ENCODE data around the gene ABHD2.

Gene ABHD2

DNA sequence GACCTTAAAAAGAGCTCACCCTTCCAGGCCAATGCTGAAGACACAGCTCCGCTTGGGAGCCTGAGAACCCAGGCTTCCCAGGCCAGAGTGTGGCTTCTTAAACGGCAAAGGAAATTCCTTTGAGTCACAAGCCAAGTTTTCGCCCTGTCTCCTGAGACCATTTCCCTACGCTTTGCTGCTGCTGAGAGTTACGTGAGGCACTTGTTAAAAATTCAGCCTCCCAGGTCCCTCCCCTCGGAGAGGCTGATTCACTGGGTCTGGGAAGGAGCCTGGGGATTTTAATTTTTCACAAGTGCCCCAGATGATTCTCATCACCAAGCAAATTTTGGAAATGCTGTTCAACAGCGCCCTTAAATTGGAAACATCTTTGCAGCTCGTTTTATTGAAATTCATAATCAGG is 107.6 kb downstream of the ABHD2 start:
- TF ChIP-seq CTCF (IDR thresholded peaks at IDR 0.05) = no peak
- Histone ChIP-seq H3K4me3 (no peak overlapping the region), H3K27ac (peak overlapping the region; percentile 30 to 90)
- peak; percentile 81 for DNase-seq (ENCODE audit: low spot score)

GRCh38 chr15:89196241-89196640 is 108.0 kb downstream of the ABHD2 start:
- peak overlapping the region; percentile 30 to 90 for H3K27ac ChIP-seq
- no peak for TF ChIP-seq CTCF (IDR thresholded peaks at IDR 0.05)

GRCh38 chr15:89196994-89197393 is 108.7 kb downstream of the ABHD2 start:
- Histone ChIP-seq H3K4me3 (no peak overlapping the region), H3K27ac (peak overlapping the region; percentile 14 to 90)
- TF ChIP-seq CTCF (IDR thresholded peaks at IDR 0.05) = no peak
- no peak for DNase-seq (ENCODE audit: low spot score)

More at GRCh38 chr15:89196241-89196640, 108.0 kb downstream of the ABHD2 start:
- DNase-seq (ENCODE audit: low spot score) = no peak
- H3K4me3 ChIP-seq = no peak overlapping the region

DNA sequence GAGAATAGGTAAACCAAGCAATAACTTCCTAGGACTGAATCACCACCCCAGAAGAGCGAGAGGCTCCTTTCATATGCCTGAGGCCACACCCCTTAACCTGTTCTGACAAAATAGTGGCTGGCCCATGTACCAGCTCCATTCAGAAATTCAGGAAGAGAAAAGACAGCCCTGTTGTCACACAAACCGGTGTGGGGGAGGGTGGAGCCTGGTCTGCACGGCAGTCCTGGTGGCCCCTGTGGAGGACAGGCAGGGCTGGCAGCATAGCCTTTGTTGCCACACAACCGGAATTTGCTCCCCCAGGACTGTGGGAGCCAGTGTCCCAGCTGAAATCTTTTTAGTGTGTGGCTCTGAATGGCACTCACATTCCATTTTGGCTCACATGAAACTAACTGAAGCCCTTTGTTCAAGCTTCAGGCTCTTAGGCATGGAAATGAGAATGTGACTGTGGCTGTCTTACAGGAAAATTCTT is 109.3 kb downstream of the ABHD2 start:
- no peak for TF ChIP-seq CTCF (IDR thresholded peaks at IDR 0.05)
- Histone ChIP-seq H3K4me3 (no peak overlapping the region), H3K27ac (peak overlapping the region; percentile 14 to 90)
- no peak for DNase-seq (ENCODE audit: low spot score)

GRCh38 chr15:89198196-89198595 is 109.9 kb downstream of the ABHD2 start:
- DNase-seq (ENCODE audit: low spot score) = no peak
- no peak for TF ChIP-seq CTCF (IDR thresholded peaks at IDR 0.05)
- Histone ChIP-seq H3K27ac (peak overlapping the region in 1 of 2 donors; percentile 90), H3K4me3 (no peak overlapping the region)

- peak overlapping the region in 1 of 2 donors; percentile 24 for H3K27ac ChIP-seq
- DNase-seq (ENCODE audit: low spot score) = no peak
- H3K4me3 ChIP-seq = no peak overlapping the region
- TF ChIP-seq CTCF (IDR thresholded peaks at IDR 0.05) = no peak
Measured at GRCh38 chr15:89198934-89199333, 110.7 kb downstream of the ABHD2 start.

DNA sequence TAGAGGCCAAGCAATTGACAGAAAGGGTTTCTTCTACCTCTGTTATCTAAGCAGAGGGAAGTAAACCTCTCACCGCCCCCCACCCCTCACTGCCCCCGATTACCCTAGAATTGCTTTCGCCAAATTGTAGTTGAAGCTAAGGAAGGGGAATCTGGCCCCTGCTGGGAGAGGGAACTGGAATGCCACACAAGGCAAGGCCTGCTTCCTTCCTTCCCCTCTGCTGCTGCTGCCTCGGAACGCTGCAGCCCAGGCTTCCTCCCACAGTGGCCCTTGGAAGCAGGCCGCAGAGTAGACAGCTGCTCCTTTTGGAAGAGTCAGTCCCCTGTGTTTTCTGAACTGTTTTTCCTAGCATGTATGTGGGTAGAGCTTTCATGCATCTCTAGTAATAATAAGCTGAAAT is 111.5 kb downstream of the ABHD2 start:
- Histone ChIP-seq H3K27ac (peak overlapping the region in 1 of 2 donors; percentile 8), H3K4me3 (no peak overlapping the region)
- no peak for DNase-seq (ENCODE audit: low spot score)
- TF ChIP-seq CTCF (IDR thresholded peaks at IDR 0.05) = no peak

Measured in coronary artery (tissue), 2 donors.